HCT116 (cell line): ENCODE data around the gene STRN3. TPM values are rescaled to one million over a fixed set of nuclear protein-coding genes. Genes with fewer than 3 reads are reported as not detected.

Experiments used
- ATAC-seq: fragments of 200-7000 bp; cut with Tn5 transposase; 2 replicates; pipeline ENCODE4 v1.9.1; 2020; ENCODE audit warnings: mild to moderate bottlenecking, moderate library complexity
- BruUV-seq: library from RNA; stranded (reverse); fragments of 400-500 nt; replicated peaks from 2 replicates; lab custom pipeline; 2021; lab: Mats Ljungman, UMichigan
- CTCF ChIA-PET: fragments of 300-600 bp; sonication (Branson Sonifier 250); formaldehyde crosslinking; loops from one replicate; lab custom pipeline; 2021; ENCODE audit warnings: antibody characterized with exemption; lab: Charles Lee
- POLR2A ChIA-PET: fragments of 300-600, 350-600 bp; sonication (Branson Sonifier 250); formaldehyde crosslinking; loops from one replicate; lab custom pipeline; 2021; ENCODE audit warnings: antibody characterized with exemption; lab: Charles Lee
- RAD21 ChIA-PET, 2 experiments: fragments of 300-600 bp; sonication (Branson Sonifier 250); formaldehyde crosslinking; loops; one replicate each; lab custom pipeline; 2023; ENCODE audit warnings: low total read pairs in 2 of 2; ENCODE audit not compliant: uncharacterized antibody in 2 of 2, unreplicated experiment in 2 of 2, low non-redundant PET in 1 of 2; lab: Charles Lee
- DNase-seq: peaks from one replicate; pipeline ENCODE4 v3.0.0-alpha.2; 2010; ENCODE audit warnings: low read depth, low spot score
- H2AFZ ChIP-seq: fragments of 200-600 bp; shearing (Covaris generic), sonication (generic); 2 replicates; pipeline ENCODE4 v1.6.1; 2017; ENCODE audit warnings: low read depth, mixed run types, mixed read lengths, antibody characterized with exemption, low read length; ENCODE audit not compliant: poor library complexity, severe bottlenecking
- H3K27ac ChIP-seq: 2 replicates; pipeline ENCODE4 v1.5.1; 2012; ENCODE audit warnings: low read depth, low read length
- H3K27me3 ChIP-seq: fragments of 200-600 bp; sonication (generic); 2 replicates; pipeline ENCODE4 v1.6.1; 2016; ENCODE audit warnings: mixed run types, low read length, mixed read lengths; ENCODE audit not compliant: insufficient read depth
- H3K36me3 ChIP-seq, 2 experiments: fragments of 200-500 bp in 1 of 2; fragments of 200-600 bp in 1 of 2; sonication (Bioruptor generic) in 1 of 2; sonication (generic) in 1 of 2; 2 replicates each; pipeline versions ENCODE4 v1.5.1 to v1.6.1; 2014 to 2016; ENCODE audit warnings: low read length in 2 of 2, inconsistent platforms in 1 of 2, mixed read lengths in 1 of 2, mixed run types in 1 of 2; ENCODE audit not compliant: insufficient read depth in 2 of 2, control insufficient read depth in 1 of 2
- H3K4me1 ChIP-seq, 2 experiments: fragments of 200-600 bp in 1 of 2; sonication (generic) in 1 of 2; 2 replicates each; pipeline versions ENCODE4 v1.5.1 to v1.6.1; 2012 to 2017; ENCODE audit warnings: low read length in 2 of 2, inconsistent platforms in 1 of 2, mild to moderate bottlenecking in 1 of 2, mixed read lengths in 1 of 2, mixed run types in 1 of 2, moderate library complexity in 1 of 2; ENCODE audit not compliant: insufficient read depth in 2 of 2, control insufficient read depth in 1 of 2
- H3K4me2 ChIP-seq: fragments of 200-600 bp; sonication (generic); 2 replicates; pipeline ENCODE4 v1.6.1; 2017; ENCODE audit warnings: mixed run types, low read length, mixed read lengths
- H3K4me3 ChIP-seq, 2 experiments: fragments of 200-600 bp in 1 of 2; sonication (generic) in 1 of 2; replicated peaks in 1 of 2; 2 replicates each; pipeline ENCODE4 v1.5.1; 2011 to 2016; ENCODE audit warnings: low read length in 2 of 2, control low read depth in 1 of 2, low read depth in 1 of 2, mild to moderate bottlenecking in 1 of 2, mixed read lengths in 1 of 2, mixed run types in 1 of 2
- H3K79me2 ChIP-seq: fragments of 200-600 bp; sonication (generic); 2 replicates; pipeline ENCODE4 v1.6.1; 2017; ENCODE audit warnings: mild to moderate bottlenecking, mixed run types, low read length, moderate library complexity, mixed read lengths; ENCODE audit not compliant: insufficient read depth
- H3K9ac ChIP-seq: fragments of 200-600 bp; sonication (generic); 2 replicates; pipeline ENCODE4 v1.6.1; 2016; ENCODE audit warnings: low read length, mixed read lengths
- H3K9me2 ChIP-seq: fragments of 200-600 bp; sonication (generic), shearing (Covaris generic); 2 replicates; pipeline ENCODE4 v1.6.1; 2017; ENCODE audit warnings: mixed run types, mild to moderate bottlenecking, moderate library complexity; ENCODE audit not compliant: insufficient read depth
- H3K9me3 ChIP-seq, 2 experiments: fragments of 200-500 bp in 1 of 2; fragments of 200-600 bp in 1 of 2; sonication (Bioruptor generic) in 1 of 2; sonication (generic) in 1 of 2; 2 replicates each; pipeline ENCODE4 v1.6.1; 2014 to 2017; ENCODE audit warnings: low read length in 2 of 2, mixed read lengths in 2 of 2, inconsistent platforms in 1 of 2, low read depth in 1 of 2, mild to moderate bottlenecking in 1 of 2, mixed run types in 1 of 2, moderate library complexity in 1 of 2; ENCODE audit not compliant: control insufficient read depth in 1 of 2, insufficient read depth in 1 of 2
- H4K20me1 ChIP-seq: fragments of 200-600 bp; sonication (generic), shearing (Covaris generic); 2 replicates; pipeline ENCODE4 v1.6.1; 2017; ENCODE audit warnings: mixed run types, mild to moderate bottlenecking, moderate library complexity; ENCODE audit not compliant: insufficient read depth
- ATF3 ChIP-seq: IDR thresholded peaks from 2 replicates; pipeline ENCODE4 v1.6.1; 2012
- CTCF ChIP-seq, 3 experiments: fragments of 200-600 bp in 1 of 3; sonication (generic) in 1 of 3; IDR thresholded peaks in 2 of 3; conservative IDR thresholded peaks in 1 of 3; 2 replicates each; pipeline ENCODE4 v1.5.1; 2012 to 2017; ENCODE audit warnings: low read depth in 2 of 3, low read length in 2 of 3, antibody characterized with exemption in 1 of 3, borderline replicate concordance in 1 of 3, control low read depth in 1 of 3, mild to moderate bottlenecking in 1 of 3, mixed read lengths in 1 of 3, mixed run types in 1 of 3, moderate library complexity in 1 of 3; ENCODE audit not compliant: insufficient read depth in 1 of 3
- EZH2 ChIP-seq: fragments of 200-600 bp; sonication (generic); IDR thresholded peaks from 2 replicates; pipeline ENCODE4 v1.6.1; 2017; ENCODE audit warnings: antibody characterized with exemption, mixed run types
- FOSL1 ChIP-seq: IDR thresholded peaks from 2 replicates; pipeline ENCODE4 v1.6.1; 2012; ENCODE audit warnings: low read depth
- RAD21 ChIP-seq: IDR thresholded peaks from 2 replicates; pipeline ENCODE4 v1.6.1; 2012; ENCODE audit warnings: low read depth, mild to moderate bottlenecking
- REST ChIP-seq: IDR thresholded peaks from 2 replicates; pipeline ENCODE4 v1.6.1; 2012; ENCODE audit warnings: low read depth
- SIN3A ChIP-seq: IDR thresholded peaks from 2 replicates; pipeline ENCODE4 v1.6.1; 2012; ENCODE audit warnings: low read depth
- SRF ChIP-seq: IDR thresholded peaks from 2 replicates; pipeline ENCODE4 v1.6.1; 2012; ENCODE audit warnings: low read depth
- TCF7L2 ChIP-seq: IDR thresholded peaks from 2 replicates; pipeline ENCODE4 v1.7.0; 2011; ENCODE audit warnings: borderline replicate concordance, inconsistent platforms; ENCODE audit not compliant: insufficient read depth, insufficient read length; ENCODE audit errors: extremely low read depth
- YY1 ChIP-seq: IDR thresholded peaks from 2 replicates; pipeline ENCODE4 v1.6.1; 2011; ENCODE audit warnings: low read length, low read depth, moderate library complexity, mild to moderate bottlenecking; ENCODE audit not compliant: insufficient replicate concordance; ENCODE audit errors: extremely low read depth
- ZBTB33 ChIP-seq: IDR thresholded peaks from 2 replicates; pipeline ENCODE4 v1.6.1; 2011; ENCODE audit warnings: mild to moderate bottlenecking, low read length, moderate library complexity; ENCODE audit not compliant: insufficient replicate concordance; ENCODE audit errors: extremely low read depth
- ZFX ChIP-seq: fragments of 450-650 bp; IDR thresholded peaks from 2 replicates; pipeline ENCODE4 v1.6.1; 2017
- ZNF274 ChIP-seq: fragments of 200-500 bp; sonication (Bioruptor generic); IDR thresholded peaks from 2 replicates; pipeline ENCODE4 v1.6.1; 2014; ENCODE audit warnings: mild to moderate bottlenecking, low read depth, low read length, inconsistent platforms
- intact Hi-C: fragments of 100-400 bp; cut with micrococcal nuclease; formaldehyde crosslinking; loops from 2 replicates; pipeline ENCODE4 v1.10.0; 2022
- total RNA-seq: library from RNA; stranded (reverse); gene quantifications from one replicate; pipeline ENCODE4 v1.2.1, GENCODE V29; 2021; ENCODE audit not compliant: unreplicated experiment
- TF ChIP-seq, protein P1 (sequence below): IDR thresholded peaks from 2 replicates; pipeline ENCODE4 v1.6.1; 2012

The STRN3 gene
- total RNA-seq, 1 experiment from 2014 or later = 43.4 TPM

DNA sequence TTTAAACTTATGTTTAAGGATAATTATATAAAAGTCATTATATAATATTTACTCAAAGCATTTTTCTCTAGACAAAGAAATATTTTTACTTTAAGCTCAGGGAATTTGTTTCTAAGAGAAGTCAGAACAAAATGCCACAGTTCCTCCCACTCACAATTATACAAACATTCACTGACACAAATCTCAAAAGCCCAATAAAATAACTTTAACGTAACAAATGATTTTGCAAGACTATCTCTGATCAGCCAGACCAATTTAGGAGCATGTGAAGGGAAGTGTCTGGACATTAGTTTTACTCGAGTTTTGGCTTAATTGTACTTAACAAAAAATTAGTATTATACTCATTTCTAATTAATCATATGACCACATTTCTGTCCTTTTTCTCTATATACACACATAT is 110.6 kb downstream of the STRN3 start:
- Histone ChIP-seq H3K79me2 (peaks cover 24% of the 10 kb centered on the region), H3K27ac (no peak overlapping the region), H4K20me1 (peaks cover 13% of the 10 kb centered on the region), H3K9me3 (no peaks in the 10 kb centered on the region), H2AFZ (no peak overlapping the region), H3K36me3 (peaks cover 7 to 12% of the 10 kb centered on the region in 2 experiments; a peak in 3 of 4 replicates), H3K4me2 (no peak overlapping the region), H3K9me2 (no peaks in the 10 kb centered on the region), H3K4me3 (no peak overlapping the region), H3K27me3 (no peaks in the 10 kb centered on the region), H3K9ac (no peak overlapping the region), H3K4me1 (no peaks in the 10 kb centered on the region)
- ChIA-PET POLR2A (interaction anchor here (0.6 kb wide), 1 partner anchor 8 kb away, joined by 3 read pairs; no protein-coding TSS in a partner anchor), RAD21 (no interaction called here), CTCF (no interaction called here)
- DNase-seq = no peak
- intact Hi-C loops = no loop called here
- no peak for ATAC-seq
- TF ChIP-seq CTCF (IDR thresholded peaks at IDR 0.05 in 2 of 3, conservative IDR thresholded peaks at IDR 0.05 in 1 of 3; ENCODE audit: borderline replicate concordance in 1 of 3, insufficient read depth in 1 of 3, low read depth in 2 of 3, low read length in 2 of 3) = no peak
- no peak for TF ChIP-seq ZFX
- TF ChIP-seq EZH2 = no peak
- no peak for TF ChIP-seq ZNF274
- TF ChIP-seq ZBTB33 = no peak
- TF ChIP-seq FOSL1 = no peak
- TF ChIP-seq SIN3A = no peak
- TF ChIP-seq RAD21 = no peak
- no peak for TF ChIP-seq TCF7L2
- TF ChIP-seq SRF = no peak
- TF ChIP-seq, protein P1, sequence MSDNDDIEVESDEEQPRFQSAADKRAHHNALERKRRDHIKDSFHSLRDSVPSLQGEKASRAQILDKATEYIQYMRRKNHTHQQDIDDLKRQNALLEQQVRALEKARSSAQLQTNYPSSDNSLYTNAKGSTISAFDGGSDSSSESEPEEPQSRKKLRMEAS = no peak
- TF ChIP-seq ATF3 = no peak
- no peak for TF ChIP-seq REST
- TF ChIP-seq YY1 = no peak
- no TSS peak for BruUV-seq
